Omental fat pad (tissue), 4 donors: ENCODE results near the gene EPOP. TPM values are rescaled to one million over a fixed set of nuclear protein-coding genes. Genes with fewer than 3 reads are reported as not detected.

Experiments used
- ATAC-seq: fragments of 150-250 bp; one replicate; pipeline ENCODE4 v1.9.1; 2016; ENCODE audit warnings: mild to moderate bottlenecking, moderate library complexity; ENCODE audit not compliant: low FRiP score
- DNase-seq: peaks from one replicate; pipeline ENCODE4 v3.0.0-alpha.2; 2019; ENCODE audit warnings: low spot score
- total RNA-seq, 4 donors: library from RNA; depleted of rRNA; stranded (reverse); fragments of >200 nt; gene quantifications; one replicate each; pipeline ENCODE4 v1.1.0, GENCODE V29; 2016
- TF ChIP-seq, protein P1 (sequence below), 3 donors: fragments of 450-650 bp; IDR thresholded peaks; one replicate each; pipeline ENCODE4 v1.5.1; 2016 to 2017; ENCODE audit warnings: antibody characterized with exemption in 3 of 3, mild to moderate bottlenecking in 3 of 3, moderate library complexity in 2 of 3

EPOP gene
- total RNA-seq, 4 donors from 2014 or later: 0.38 to 5.2 (median 1.5) TPM

DNA sequence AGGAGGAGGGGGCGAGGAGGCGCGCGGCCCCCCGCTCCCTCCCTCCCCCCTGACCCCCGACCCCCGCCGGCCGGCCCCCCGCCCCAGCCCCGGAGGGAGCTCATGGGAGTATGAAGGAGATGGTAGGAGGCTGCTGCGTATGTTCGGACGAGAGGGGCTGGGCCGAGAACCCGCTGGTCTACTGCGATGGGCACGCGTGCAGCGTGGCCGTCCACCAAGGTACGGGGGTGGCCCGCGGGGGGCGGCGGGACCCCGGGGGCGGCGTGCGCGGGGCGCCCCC, 30.7 kb upstream of the EPOP start:
- ATAC-seq: no peak
- TF ChIP-seq, protein P1, sequence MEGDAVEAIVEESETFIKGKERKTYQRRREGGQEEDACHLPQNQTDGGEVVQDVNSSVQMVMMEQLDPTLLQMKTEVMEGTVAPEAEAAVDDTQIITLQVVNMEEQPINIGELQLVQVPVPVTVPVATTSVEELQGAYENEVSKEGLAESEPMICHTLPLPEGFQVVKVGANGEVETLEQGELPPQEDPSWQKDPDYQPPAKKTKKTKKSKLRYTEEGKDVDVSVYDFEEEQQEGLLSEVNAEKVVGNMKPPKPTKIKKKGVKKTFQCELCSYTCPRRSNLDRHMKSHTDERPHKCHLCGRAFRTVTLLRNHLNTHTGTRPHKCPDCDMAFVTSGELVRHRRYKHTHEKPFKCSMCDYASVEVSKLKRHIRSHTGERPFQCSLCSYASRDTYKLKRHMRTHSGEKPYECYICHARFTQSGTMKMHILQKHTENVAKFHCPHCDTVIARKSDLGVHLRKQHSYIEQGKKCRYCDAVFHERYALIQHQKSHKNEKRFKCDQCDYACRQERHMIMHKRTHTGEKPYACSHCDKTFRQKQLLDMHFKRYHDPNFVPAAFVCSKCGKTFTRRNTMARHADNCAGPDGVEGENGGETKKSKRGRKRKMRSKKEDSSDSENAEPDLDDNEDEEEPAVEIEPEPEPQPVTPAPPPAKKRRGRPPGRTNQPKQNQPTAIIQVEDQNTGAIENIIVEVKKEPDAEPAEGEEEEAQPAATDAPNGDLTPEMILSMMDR (IDR thresholded peaks at IDR 0.05): no peak
- no peak for DNase-seq

DNA sequence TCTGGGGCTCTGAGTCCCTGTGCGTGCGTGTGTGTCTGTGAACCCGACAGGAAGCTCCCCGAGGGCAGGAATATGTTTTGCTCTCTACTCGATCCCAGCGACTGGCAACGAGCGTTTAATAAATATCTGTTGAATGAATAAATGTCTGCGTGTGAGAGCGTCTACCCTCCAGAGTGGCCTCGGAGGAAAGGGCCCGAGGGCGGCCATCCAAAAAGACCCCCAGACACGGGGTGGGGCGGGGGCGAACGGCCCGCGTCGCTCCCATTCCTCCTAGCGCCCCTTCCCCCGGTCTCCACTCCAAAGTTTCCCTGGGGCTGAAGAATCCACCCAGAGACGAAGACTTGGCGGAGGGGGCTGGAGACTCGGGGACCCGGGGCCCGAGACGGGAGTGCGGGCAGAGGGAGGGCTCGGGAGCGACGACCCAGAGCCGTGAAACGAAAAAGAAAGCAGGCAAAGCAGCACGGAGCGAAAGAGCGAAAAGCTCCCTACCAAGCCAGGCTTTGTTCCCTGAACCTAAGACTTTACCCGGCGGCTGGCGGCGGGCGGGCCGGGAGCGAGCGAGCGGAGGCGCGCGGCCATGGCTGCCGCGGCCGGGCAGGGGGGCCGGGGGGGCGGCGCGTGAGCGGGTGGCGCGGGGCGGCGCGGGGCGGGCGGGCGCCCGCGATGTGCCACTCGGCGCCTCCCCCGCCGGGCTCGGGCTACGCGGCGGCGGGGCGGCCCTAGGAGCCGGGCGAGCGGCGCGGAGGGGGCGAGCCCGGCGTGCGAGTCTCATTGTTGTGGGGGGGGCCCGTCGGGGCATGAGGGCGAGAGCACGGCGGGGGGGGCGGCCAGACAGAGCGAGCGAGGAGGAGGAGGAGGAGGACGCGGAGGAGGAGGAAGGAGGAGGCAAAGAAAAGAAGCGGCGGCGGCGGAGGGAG, 30.1 kb upstream of the EPOP start, which contains the start of gene MLLT6:
Gene MLLT6 (plus strand): TSS at position 668 of the 917 bp plus-strand sequence. CDS start 360 bp downstream, outside the sequence.
- TF ChIP-seq, protein P1 (IDR thresholded peaks at IDR 0.05): no peak
- ATAC-seq (peak; percentile 15), DNase-seq (no peak)

DNA sequence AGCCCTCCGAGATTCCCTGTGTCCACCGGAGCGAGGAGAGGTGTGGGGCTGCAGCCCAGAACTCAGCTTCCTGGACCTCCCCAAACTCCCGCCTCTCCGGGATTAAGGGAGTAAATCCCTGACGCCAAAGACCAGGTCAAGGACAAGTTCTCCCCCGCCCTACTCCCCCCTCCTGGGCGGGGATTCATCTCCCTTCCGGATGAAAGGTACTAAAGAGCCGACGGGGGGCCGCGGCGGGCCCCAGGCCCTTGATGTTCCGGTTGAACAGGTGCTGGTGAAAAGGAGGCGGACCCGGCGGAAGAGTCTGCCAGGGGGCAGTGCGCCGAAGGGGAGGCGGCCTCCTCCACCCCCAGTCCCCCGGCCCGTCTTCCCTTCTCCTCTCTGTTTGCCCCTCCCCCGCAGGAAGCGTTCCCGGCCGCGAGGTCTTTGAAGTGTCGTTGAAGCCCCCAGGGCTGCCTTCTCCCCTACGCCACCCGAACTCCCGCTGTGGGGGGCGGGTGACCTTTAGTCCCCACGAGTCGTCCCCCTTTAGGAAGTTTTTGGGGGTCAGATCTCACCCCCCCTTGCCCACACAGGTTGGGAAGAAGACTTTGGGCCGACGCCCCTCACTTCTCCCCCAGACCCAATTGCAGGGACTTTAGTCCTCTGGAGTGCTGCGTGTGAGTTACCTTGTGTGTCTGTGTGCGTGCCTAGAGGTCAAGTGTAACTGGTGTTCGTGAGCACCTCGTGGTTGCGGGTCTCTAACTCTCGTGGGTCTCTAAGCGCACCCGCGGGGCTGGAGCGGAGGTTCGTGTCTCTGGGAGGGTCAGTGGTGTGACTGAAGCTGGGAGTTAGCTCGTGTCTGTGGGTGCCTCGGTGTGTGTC, 29.2 kb upstream of the EPOP start:
- TF ChIP-seq, protein P1 (IDR thresholded peaks at IDR 0.05): no peak
- ATAC-seq (peak; percentile 36), DNase-seq (peak; percentile 61)

DNA sequence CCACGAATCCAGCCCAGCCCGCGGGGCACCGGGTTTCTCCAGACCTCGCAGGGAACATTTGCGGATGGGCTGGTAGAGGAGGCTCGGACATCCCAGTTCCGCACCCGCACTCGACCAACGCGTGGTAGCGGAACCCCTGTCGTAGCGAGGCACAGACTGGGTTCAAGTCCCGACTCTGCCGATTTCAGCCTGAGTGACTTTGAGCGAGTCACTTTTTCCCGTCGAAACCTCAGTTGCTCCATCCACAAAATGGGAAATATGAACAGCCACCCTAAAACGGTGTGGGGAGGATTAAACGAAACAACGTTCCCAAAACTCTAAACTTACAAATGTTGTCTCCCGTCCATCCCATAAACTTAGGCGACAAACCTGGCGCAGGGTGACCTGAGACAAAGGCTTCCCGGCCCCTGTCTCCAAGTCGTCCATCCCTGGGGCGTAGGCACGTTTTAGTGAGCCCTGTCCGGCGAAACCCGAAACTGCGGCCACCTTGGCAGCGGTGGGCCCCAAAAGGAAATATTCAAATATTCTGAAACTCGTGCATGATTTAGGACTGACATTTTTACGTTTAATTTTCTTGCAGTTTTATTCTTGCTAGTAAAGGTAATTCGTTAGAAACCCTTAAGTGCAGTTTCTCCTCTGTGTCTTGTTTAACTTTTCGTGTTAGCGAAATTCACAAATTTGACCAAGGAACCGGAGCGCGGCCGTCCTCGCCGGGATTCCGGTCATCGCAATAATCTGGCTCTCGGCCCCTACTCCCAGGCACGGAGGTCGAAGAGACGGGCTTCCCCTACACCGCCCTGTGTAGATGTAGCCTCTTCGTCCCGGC, 28.4 kb upstream of the EPOP start:
- TF ChIP-seq, protein P1 (IDR thresholded peaks at IDR 0.05): no peak
- DNase-seq (no peak), ATAC-seq (no peak)

DNA sequence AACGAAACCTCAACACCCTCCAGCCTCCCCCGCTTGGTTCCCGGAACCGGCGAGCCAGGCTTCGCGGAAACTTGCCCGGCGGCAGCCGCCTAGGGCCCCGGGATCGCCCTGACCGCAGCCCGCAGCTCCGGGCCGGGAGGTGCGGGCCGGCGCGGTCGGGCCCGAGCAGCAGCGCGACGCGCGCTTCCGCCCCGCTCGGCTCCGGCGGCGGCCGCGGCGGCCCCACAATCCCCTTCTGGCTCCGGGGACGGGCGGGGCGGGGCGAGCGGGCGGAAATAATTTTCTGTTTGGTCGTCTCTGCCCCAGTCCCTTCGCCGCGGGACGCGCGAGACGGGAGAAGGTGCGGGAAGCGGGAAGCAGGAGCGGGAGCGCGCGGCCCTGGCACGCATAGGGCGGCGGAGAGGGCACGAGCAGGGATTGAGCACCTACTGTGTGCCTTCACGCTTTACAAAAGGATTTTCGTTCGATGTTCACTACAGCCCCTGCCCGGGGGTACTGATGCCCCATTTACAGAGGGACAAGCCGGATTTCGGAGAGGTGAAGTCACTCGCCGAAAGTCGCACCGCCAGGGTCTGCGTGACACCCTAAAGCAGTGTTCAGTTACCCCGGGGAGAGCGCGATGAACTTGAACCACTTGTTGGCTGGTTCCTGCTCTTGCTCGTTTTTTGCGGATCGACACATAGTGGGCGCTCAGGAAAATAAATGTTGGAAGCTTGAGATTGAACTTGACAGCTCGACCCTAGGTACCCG, 27.6 kb upstream of the EPOP start:
- ATAC-seq (peak; percentile 61), DNase-seq (peak; percentile 44)
- TF ChIP-seq, protein P1 (IDR thresholded peaks at IDR 0.05): no peak
